ENCODE results near the gene SLC19A1.

SLC19A1 gene

GRCh38 chr21:45539796-45540600 lies 2.2 kb downstream of the SLC19A1 start:
- TF ChIP-seq TAF1 (IDR thresholded peaks at IDR 0.05; ENCODE audit: low read depth) (no peak), CEBPB (IDR thresholded peaks at IDR 0.05) (no peak), NFIC (IDR thresholded peaks at IDR 0.05) (no peak), EP300 (IDR thresholded peaks at IDR 0.05; ENCODE audit: borderline replicate concordance) (no peak), MAX (IDR thresholded peaks at IDR 0.05) (no peak), FOXM1 (IDR thresholded peaks at IDR 0.05; ENCODE audit: borderline replicate concordance, low read depth) (no peak), TEAD4 (IDR thresholded peaks at IDR 0.05) (no peak), TCF12 (IDR thresholded peaks at IDR 0.05; ENCODE audit: low read depth) (no peak), EGR1 (IDR thresholded peaks at IDR 0.05) (no peak), REST (IDR thresholded peaks at IDR 0.05; ENCODE audit: low read depth) (no peak), YY1 (IDR thresholded peaks at IDR 0.05; ENCODE audit: low read depth) (no peak), ZBTB7A (IDR thresholded peaks at IDR 0.05; ENCODE audit: low read depth) (no peak), CREB1 (IDR thresholded peaks at IDR 0.05; ENCODE audit: low read depth) (no peak)

- TF ChIP-seq NFIC (IDR thresholded peaks at IDR 0.05) (no peak), RAD21 (IDR thresholded peaks at IDR 0.05; ENCODE audit: low read depth) (no peak), EGR1 (IDR thresholded peaks at IDR 0.05) (no peak), TEAD4 (IDR thresholded peaks at IDR 0.05) (no peak), TCF12 (IDR thresholded peaks at IDR 0.05; ENCODE audit: low read depth) (no peak), YY1 (IDR thresholded peaks at IDR 0.05; ENCODE audit: low read depth) (no peak), CREB1 (IDR thresholded peaks at IDR 0.05; ENCODE audit: low read depth) (no peak), ZBTB7A (IDR thresholded peaks at IDR 0.05; ENCODE audit: low read depth) (no peak), USF1 (IDR thresholded peaks at IDR 0.05) (no peak), FOXM1 (IDR thresholded peaks at IDR 0.05; ENCODE audit: borderline replicate concordance, low read depth) (no peak), TAF1 (IDR thresholded peaks at IDR 0.05; ENCODE audit: low read depth) (no peak), EP300 (IDR thresholded peaks at IDR 0.05; ENCODE audit: borderline replicate concordance) (no peak)
Observed at GRCh38 chr21:45539046-45539795, 3.0 kb downstream of the SLC19A1 start.

- no peak for TF ChIP-seq TEAD4 (IDR thresholded peaks at IDR 0.05)
- TF ChIP-seq REST (IDR thresholded peaks at IDR 0.05; ENCODE audit: low read depth) = no peak
- no peak for TF ChIP-seq TCF12 (IDR thresholded peaks at IDR 0.05; ENCODE audit: low read depth)
- TF ChIP-seq YY1 (IDR thresholded peaks at IDR 0.05; ENCODE audit: low read depth) = no peak
- TF ChIP-seq NFIC (IDR thresholded peaks at IDR 0.05) = no peak
- TF ChIP-seq EGR1 (IDR thresholded peaks at IDR 0.05) = no peak
- TF ChIP-seq TAF1 (IDR thresholded peaks at IDR 0.05; ENCODE audit: low read depth) = no peak
- TF ChIP-seq CEBPB (IDR thresholded peaks at IDR 0.05) = no peak
- TF ChIP-seq MAX (IDR thresholded peaks at IDR 0.05) = no peak
- TF ChIP-seq FOXM1 (IDR thresholded peaks at IDR 0.05; ENCODE audit: borderline replicate concordance, low read depth) = no peak
- TF ChIP-seq RAD21 (IDR thresholded peaks at IDR 0.05; ENCODE audit: low read depth) = no peak
Observed at GRCh38 chr21:45538381-45539045, 3.7 kb downstream of the SLC19A1 start.

GRCh38 chr21:45537746-45538291 lies 4.4 kb downstream of the SLC19A1 start:
- TF ChIP-seq RAD21 (IDR thresholded peaks at IDR 0.05; ENCODE audit: low read depth) (no peak), CREB1 (IDR thresholded peaks at IDR 0.05; ENCODE audit: low read depth) (no peak), USF1 (IDR thresholded peaks at IDR 0.05) (no peak)

Data from Ishikawa (cell line).